NCI-H2107 (cell line): ENCODE data around the gene GCHFR.

Experiments
- DNase-seq: peaks from one replicate; lab custom pipeline; 2025; lab: John Stamatoyannopoulos, UW

GCHFR gene

GRCh38 chr15:40775740-40776536, 12.1 kb downstream of the GCHFR start:
- no peak for DNase-seq

- DNase-seq: no peak
These were observed 12.8 kb downstream of the GCHFR start for GRCh38 chr15:40776537-40777141.

- peak; percentile 70 for DNase-seq
These were observed 18.9 kb downstream of the GCHFR start for GRCh38 chr15:40782609-40783227.

GRCh38 chr15:40785164-40785563, 21.3 kb downstream of the GCHFR start:
- DNase-seq: no peak

GRCh38 chr15:40785814-40786213, 21.9 kb downstream of the GCHFR start:
- DNase-seq: no peak

- DNase-seq: peak; percentile 73
These were observed 23.5 kb downstream of the GCHFR start for GRCh38 chr15:40787344-40787841.

- no peak for DNase-seq
These were observed 24.1 kb downstream of the GCHFR start for GRCh38 chr15:40787991-40788390.

GRCh38 chr15:40789119-40789518, 25.3 kb downstream of the GCHFR start:
- DNase-seq: no peak

- DNase-seq: no peak
These were observed 26.1 kb downstream of the GCHFR start for GRCh38 chr15:40789999-40790398.

GRCh38 chr15:40790718-40791117, 26.9 kb downstream of the GCHFR start:
- DNase-seq: no peak

- DNase-seq: no peak
These were observed 28.5 kb downstream of the GCHFR start for GRCh38 chr15:40792394-40792793.

GRCh38 chr15:40793216-40793989, 29.5 kb downstream of the GCHFR start:
- DNase-seq: no peak

GRCh38 chr15:40796041-40796440, 32.2 kb downstream of the GCHFR start:
- DNase-seq: no peak

- DNase-seq: no peak
These were observed 32.6 kb downstream of the GCHFR start for GRCh38 chr15:40796512-40796911.

- no peak for DNase-seq
These were observed 35.7 kb downstream of the GCHFR start for GRCh38 chr15:40799523-40799922.

- DNase-seq: no peak
These were observed 39.2 kb downstream of the GCHFR start for GRCh38 chr15:40803076-40803475.

GRCh38 chr15:40803688-40804087, 39.8 kb downstream of the GCHFR start:
- no peak for DNase-seq

- no peak for DNase-seq
These were observed 42.8 kb downstream of the GCHFR start for GRCh38 chr15:40806672-40807027.

GRCh38 chr15:40807028-40807887, 43.4 kb downstream of the GCHFR start, which contains the start of the genes DNAJC17 and ZFYVE19:
TSS of gene DNAJC17 (minus strand) at chr15:40807473. CDS start at chr15:40807446, 27 bp downstream.
TSS of gene ZFYVE19 (plus strand) at chr15:40807089. CDS start at chr15:40807590, 501 bp downstream.
- peak; percentile 78 for DNase-seq

GRCh38 chr15:40807888-40808461, 44.1 kb downstream of the GCHFR start:
- no peak for DNase-seq
